Measurements from ENCODE around the gene PWP2.

PWP2 gene

GRCh38 chr21:44079446-44079845, 27.8 kb upstream of the PWP2 start:
- no peak for DNase-seq (ENCODE audit: extremely low spot score)

DNA sequence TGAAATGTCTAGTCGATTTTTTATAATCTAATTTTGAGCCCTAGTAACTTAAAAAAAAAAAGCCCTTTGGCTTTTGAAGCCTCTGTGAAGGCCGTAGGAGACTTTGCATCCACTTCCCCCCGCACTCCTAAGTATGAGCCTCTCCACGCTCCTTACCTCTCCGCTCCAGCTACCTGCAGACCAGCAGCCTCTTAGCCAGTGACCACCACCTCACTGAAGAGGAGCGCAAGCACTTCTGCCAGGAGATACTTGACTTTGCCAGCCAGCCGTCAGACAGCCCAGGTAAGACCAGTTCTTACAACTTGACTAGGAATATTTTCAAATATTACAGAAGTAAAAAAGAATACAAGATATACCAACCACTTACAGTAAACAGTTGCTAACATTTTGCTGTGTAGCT, 27.4 kb upstream of the PWP2 start:
- POLR2A ChIA-PET = no interaction called here
- DNase-seq (ENCODE audit: extremely low spot score) = no peak
- TF ChIP-seq ARNT (IDR thresholded peaks at IDR 0.05) (no peak), L3MBTL2 (conservative IDR thresholded peaks at IDR 0.05) (no peak), SUZ12 (IDR thresholded peaks at IDR 0.05) (no peak), FOXM1 (IDR thresholded peaks at IDR 0.05; ENCODE audit: borderline replicate concordance) (no peak), LEF1 (IDR thresholded peaks at IDR 0.05; ENCODE audit: borderline replicate concordance) (no peak), TARDBP (IDR thresholded peaks at IDR 0.05) (no peak)
- CTCF ChIA-PET = no interaction called here

More at GRCh38 chr21:44079446-44079845, 27.8 kb upstream of the PWP2 start:
- ChIA-PET CTCF (no interaction called here), POLR2A (no interaction called here)
- TF ChIP-seq LEF1 (IDR thresholded peaks at IDR 0.05; ENCODE audit: borderline replicate concordance) (no peak), SUZ12 (IDR thresholded peaks at IDR 0.05) (no peak), HDGF (IDR thresholded peaks at IDR 0.05; ENCODE audit: borderline replicate concordance) (no peak), ARNT (IDR thresholded peaks at IDR 0.05) (no peak), CTBP1 (IDR thresholded peaks at IDR 0.05; ENCODE audit: borderline replicate concordance) (no peak), ZNF384 (IDR thresholded peaks at IDR 0.05) (no peak), ELF4 (IDR thresholded peaks at IDR 0.05) (no peak)

DNA sequence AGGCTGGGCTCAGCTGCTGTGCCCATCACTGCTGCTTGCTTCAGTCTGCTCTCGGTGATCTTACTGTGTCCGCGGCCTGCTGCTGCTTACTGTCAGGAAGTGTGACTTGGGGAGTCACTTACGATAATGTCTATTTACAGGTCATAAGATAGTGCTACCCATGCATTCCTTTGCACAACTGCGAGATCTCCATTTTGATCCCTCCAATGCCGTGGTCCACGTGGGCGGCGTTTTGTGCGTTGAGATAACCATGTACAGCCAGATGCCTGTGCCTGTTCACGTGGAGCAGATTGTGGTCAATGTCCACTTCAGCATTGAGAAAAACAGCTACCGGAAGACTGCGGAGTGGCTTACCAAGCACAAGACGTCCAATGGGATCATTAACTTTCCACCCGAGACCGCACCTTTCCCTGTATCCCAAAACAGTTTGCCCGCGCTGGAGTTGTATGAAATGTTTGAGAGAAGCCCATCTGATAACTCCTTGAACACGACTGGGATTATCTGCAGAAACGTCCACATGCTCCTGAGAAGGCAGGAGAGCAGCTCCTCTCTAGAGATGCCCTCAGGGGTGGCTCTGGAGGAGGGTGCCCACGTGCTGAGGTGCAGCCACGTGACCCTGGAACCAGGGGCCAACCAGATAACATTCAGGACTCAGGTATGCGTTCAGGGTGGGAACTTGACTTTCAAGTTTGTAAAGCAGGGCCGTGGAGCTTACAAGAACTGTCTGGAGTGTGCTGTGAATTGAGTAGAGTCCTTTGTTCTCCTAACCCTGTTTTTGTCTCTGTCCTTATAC, 24.4 kb upstream of the PWP2 start:
- CTCF ChIA-PET = interaction anchor here (0.6 kb wide), 1 partner anchor 44 kb away, joined by 3 read pairs; no protein-coding TSS in a partner anchor
- no peak for TF ChIP-seq L3MBTL2 (conservative IDR thresholded peaks at IDR 0.05)
- DNase-seq (ENCODE audit: extremely low spot score) = no peak
- POLR2A ChIA-PET = no interaction called here

GRCh38 chr21:44083631-44084291, 23.4 kb upstream of the PWP2 start:
- POLR2A ChIA-PET = interaction anchor here (0.6 kb wide), 1 partner anchor 63 kb away, joined by 5 read pairs; no protein-coding TSS in a partner anchor
- DNase-seq (ENCODE audit: extremely low spot score) = no peak
- TF ChIP-seq NFRKB (IDR thresholded peaks at IDR 0.05) = no peak
- no peak for TF ChIP-seq LEF1 (IDR thresholded peaks at IDR 0.05; ENCODE audit: borderline replicate concordance)
- TF ChIP-seq HDGF (IDR thresholded peaks at IDR 0.05; ENCODE audit: borderline replicate concordance) = no peak
- TF ChIP-seq, protein P1, sequence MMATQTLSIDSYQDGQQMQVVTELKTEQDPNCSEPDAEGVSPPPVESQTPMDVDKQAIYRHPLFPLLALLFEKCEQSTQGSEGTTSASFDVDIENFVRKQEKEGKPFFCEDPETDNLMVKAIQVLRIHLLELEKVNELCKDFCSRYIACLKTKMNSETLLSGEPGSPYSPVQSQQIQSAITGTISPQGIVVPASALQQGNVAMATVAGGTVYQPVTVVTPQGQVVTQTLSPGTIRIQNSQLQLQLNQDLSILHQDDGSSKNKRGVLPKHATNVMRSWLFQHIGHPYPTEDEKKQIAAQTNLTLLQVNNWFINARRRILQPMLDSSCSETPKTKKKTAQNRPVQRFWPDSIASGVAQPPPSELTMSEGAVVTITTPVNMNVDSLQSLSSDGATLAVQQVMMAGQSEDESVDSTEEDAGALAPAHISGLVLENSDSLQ (IDR thresholded peaks at IDR 0.05) = no peak
- no peak for TF ChIP-seq ELF4 (IDR thresholded peaks at IDR 0.05)
- TF ChIP-seq FOXK2 (IDR thresholded peaks at IDR 0.05) = no peak
- TF ChIP-seq SUZ12 (IDR thresholded peaks at IDR 0.05) = no peak
- TF ChIP-seq FOXA1 (IDR thresholded peaks at IDR 0.05) = no peak
- TF ChIP-seq SP1 (IDR thresholded peaks at IDR 0.05) = no peak
- no peak for TF ChIP-seq BHLHE40 (IDR thresholded peaks at IDR 0.05; ENCODE audit: borderline replicate concordance)
- no peak for TF ChIP-seq FOXM1 (IDR thresholded peaks at IDR 0.05; ENCODE audit: borderline replicate concordance)
- no peak for TF ChIP-seq L3MBTL2 (conservative IDR thresholded peaks at IDR 0.05)
- TF ChIP-seq CTBP1 (IDR thresholded peaks at IDR 0.05; ENCODE audit: borderline replicate concordance) = no peak
- no peak for TF ChIP-seq ARNT (IDR thresholded peaks at IDR 0.05)
- TF ChIP-seq TARDBP (IDR thresholded peaks at IDR 0.05) = no peak
- TF ChIP-seq ZNF384 (IDR thresholded peaks at IDR 0.05) = no peak
- CTCF ChIA-PET = interaction anchor here (0.6 kb wide), 2 partner anchors 14 to 45 kb away, joined by 3 read pairs; no protein-coding TSS in a partner anchor

- ChIA-PET POLR2A (interaction anchor here (0.6 kb wide), 1 partner anchor 64 kb away, joined by 5 read pairs; no protein-coding TSS in a partner anchor), CTCF (interaction anchor here (0.6 kb wide), 1 partner anchor 15 kb away, joined by 3 read pairs; no protein-coding TSS in a partner anchor)
- DNase-seq (ENCODE audit: extremely low spot score) = no peak
- TF ChIP-seq SUZ12 (IDR thresholded peaks at IDR 0.05) = no peak
- no peak for TF ChIP-seq FOXK2 (IDR thresholded peaks at IDR 0.05)
- no peak for TF ChIP-seq LEF1 (IDR thresholded peaks at IDR 0.05; ENCODE audit: borderline replicate concordance)
- TF ChIP-seq NFRKB (IDR thresholded peaks at IDR 0.05) = no peak
Observed at GRCh38 chr21:44084496-44085241, 22.5 kb upstream of the PWP2 start.

GRCh38 chr21:44085491-44086321, 21.5 kb upstream of the PWP2 start:
- no peak for TF ChIP-seq NFRKB (IDR thresholded peaks at IDR 0.05)
- no peak for TF ChIP-seq BHLHE40 (IDR thresholded peaks at IDR 0.05; ENCODE audit: borderline replicate concordance)
- no peak for TF ChIP-seq SP1 (IDR thresholded peaks at IDR 0.05)
- TF ChIP-seq LEF1 (IDR thresholded peaks at IDR 0.05; ENCODE audit: borderline replicate concordance) = no peak
- TF ChIP-seq TARDBP (IDR thresholded peaks at IDR 0.05) = no peak
- TF ChIP-seq FOXK2 (IDR thresholded peaks at IDR 0.05) = no peak
- TF ChIP-seq SUZ12 (IDR thresholded peaks at IDR 0.05) = no peak
- DNase-seq (ENCODE audit: extremely low spot score) = no peak
- ChIA-PET CTCF (interaction anchor here (0.6 kb wide), 2 partner anchors 155 to 719 kb away, joined by 3 read pairs; no protein-coding TSS in a partner anchor), POLR2A (no interaction called here)

Measured in HEK293T (cell line).